ENCODE data around the gene CNTN1. TPM values are rescaled to one million over a fixed set of nuclear protein-coding genes. Genes with fewer than 3 reads are reported as not detected.

Gene CNTN1
- total and polyA plus RNA-seq, 2 of the 4 experiments (the other 2 are of a cell fraction) = 0.10 to 0.18 TPM

DNA sequence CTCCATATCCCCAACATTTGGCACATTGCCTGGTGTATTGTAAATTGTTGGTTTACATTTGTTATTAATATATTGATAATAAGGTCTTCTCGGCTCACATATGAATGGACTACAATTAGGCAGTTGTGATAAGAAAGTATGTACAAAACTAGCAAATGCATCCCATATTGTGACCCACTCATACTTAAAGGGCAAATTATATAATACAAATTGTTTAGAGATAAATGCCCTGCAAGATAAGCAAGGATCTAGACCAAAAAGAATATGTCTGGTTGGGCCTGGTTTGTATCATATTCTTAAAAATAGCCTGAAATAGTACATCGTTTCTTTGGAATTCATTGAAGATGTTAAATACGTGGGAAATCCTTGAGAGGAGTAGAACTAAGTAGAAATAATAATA is 151.3 kb downstream of the CNTN1 start:
- Histone ChIP-seq H3K14ac (replicated peaks; ENCODE audit: low read depth, low read length) (no peak overlapping the region), H3K4me1 (ENCODE audit: control insufficient read depth, insufficient read depth, low read length) (no peaks in the 10 kb centered on the region), H2BK120ac (ENCODE audit: low read depth, low read length) (no peak overlapping the region), H3K9me1 (ENCODE audit: insufficient read depth, low read length) (no peaks in the 10 kb centered on the region), H2BK5ac (ENCODE audit: low read depth, low read length, poor library complexity, severe bottlenecking) (no peak overlapping the region), H3K27me3 (ENCODE audit: control insufficient read depth, insufficient read depth, low read length) (no peaks in the 10 kb centered on the region), H3K36me3 (ENCODE audit: control insufficient read depth, insufficient read depth, low read length) (no peaks in the 10 kb centered on the region), H2AFZ (replicated peaks; ENCODE audit: low read length, poor library complexity) (no peak overlapping the region), H3K9ac (ENCODE audit: low read depth, low read length) (no peak overlapping the region), H4K8ac (ENCODE audit: low read depth in 2 of 2, low read length in 2 of 2) (no peak overlapping the region), H2AK9ac (replicated peaks; ENCODE audit: low read depth, low read length, poor library complexity) (no peak overlapping the region), H3K27ac (ENCODE audit: insufficient read depth, low read length) (no peak overlapping the region), H3K4me3 (ENCODE audit: insufficient read depth, low read depth, low read length) (no peak overlapping the region), H2BK15ac (ENCODE audit: low read depth, low read length) (no peak overlapping the region), H3K79me1 (ENCODE audit: low read depth in 1 of 2, low read length in 2 of 2) (no peaks in the 10 kb centered on the region), H3K4me2 (ENCODE audit: low read depth, low read length) (no peak overlapping the region), H4K91ac (ENCODE audit: insufficient read depth, low read depth, low read length) (no peak overlapping the region), H2BK20ac (ENCODE audit: low read depth, low read length) (no peak overlapping the region), H3K9me3 (ENCODE audit: control insufficient read depth, insufficient read depth, low read length) (no peaks in the 10 kb centered on the region), H2AK5ac (ENCODE audit: low read depth, low read length) (no peak overlapping the region), H4K5ac (ENCODE audit: low read depth, low read length) (no peak overlapping the region), H3K56ac (ENCODE audit: extremely low read depth, insufficient read depth, low read length) (no peak overlapping the region), H3K18ac (ENCODE audit: low read depth, low read length) (no peak overlapping the region), H3K4ac (ENCODE audit: low read depth, low read length) (no peak overlapping the region), H3K23ac (ENCODE audit: low read depth, low read length) (no peak overlapping the region), H4K20me1 (ENCODE audit: insufficient read depth, low read length) (no peaks in the 10 kb centered on the region)
- WGBS, 2 experiments (ENCODE audit: extremely low coverage in 2 of 2, insufficient read length in 1 of 2) = 100% methylated on average over 1 of the region's 3 CpGs; no CpG with 5 or more reads in 1 of the 2 experiments
- ATAC-seq (ENCODE audit: low read depth) (no peak), DNase-seq (no peak)
- CTCF ChIA-PET = no interaction called here
- in situ Hi-C loops (cut with MboI; ENCODE audit: low sequenced_read_pairs) = no loop called here
- dilution Hi-C loops (cut with HindIII; ENCODE audit: low sequenced_read_pairs, unreplicated experiment) = no loop called here
- no TSS peak for BruUV-seq (replicated peaks)
- POLR2A ChIA-PET (ENCODE audit: unreplicated experiment) = no interaction called here
- no peak for TF ChIP-seq SMC3 (IDR thresholded peaks at IDR 0.05; ENCODE audit: low read depth, low read length)
- no peak for TF ChIP-seq RCOR1 (IDR thresholded peaks at IDR 0.05; ENCODE audit: insufficient replicate concordance, low read length)
- intact Hi-C loops (cut with micrococcal nuclease) = no loop called here

Data from IMR-90 (cell line).